Esophagus muscularis mucosa (tissue), 4 donors: Measurements from ENCODE around the gene ANKRD49. TPM values are rescaled to one million over a fixed set of nuclear protein-coding genes. Genes with fewer than 3 reads are reported as not detected.

ENCODE experiments used
- DNase-seq: peaks from one replicate; pipeline ENCODE4 v3.0.0-alpha.2; 2017; ENCODE audit errors: extremely low spot score
- H3K27ac ChIP-seq, 4 donors: fragments of 200-600 bp; sonication (generic); replicated peaks in 1 of 4; 1 replicate in 3 of 4; 2 replicates in 1 of 4; pipeline ENCODE4 v1.5.1; 2016 to 2019; ENCODE audit warnings: mild to moderate bottlenecking in 1 of 4
- H3K27me3 ChIP-seq, 4 donors: fragments of 200-600 bp; sonication (generic); one replicate each; pipeline versions ENCODE4 v1.5.1 to v1.6.0; 2016 to 2019
- H3K36me3 ChIP-seq, 4 donors: fragments of 200-600 bp; sonication (generic); one replicate each; pipeline ENCODE4 v1.5.1; 2016 to 2019
- H3K4me1 ChIP-seq, 4 donors: fragments of 200-600 bp; sonication (generic); one replicate each; pipeline ENCODE4 v1.5.1; 2016 to 2019
- H3K4me3 ChIP-seq, 4 donors: fragments of 200-600 bp; sonication (generic); 1 replicate in 2 of 4; 2 replicates in 2 of 4; pipeline ENCODE4 v1.5.1; 2016 to 2019; ENCODE audit warnings: mild to moderate bottlenecking in 4 of 4, moderate library complexity in 1 of 4
- H3K9me3 ChIP-seq, 4 donors: fragments of 200-600 bp; sonication (generic); 1 replicate in 3 of 4; 2 replicates in 1 of 4; pipeline ENCODE4 v1.5.1; 2016 to 2019
- CTCF ChIP-seq, 3 experiments: fragments of 200-600 bp in 2 of 3; fragments of 450-650 bp in 1 of 3; sonication (generic) in 2 of 3; IDR thresholded peaks; one replicate each; pipeline ENCODE4 v1.5.1; 2017 to 2019; ENCODE audit warnings: antibody characterized with exemption in 3 of 3, mild to moderate bottlenecking in 2 of 3, moderate library complexity in 1 of 3
- EP300 ChIP-seq: sonication (generic); formaldehyde crosslinking; IDR thresholded peaks from one replicate; pipeline ENCODE4 v1.6.1; 2017; ENCODE audit warnings: antibody characterized with exemption
- POLR2A ChIP-seq: fragments of 450-650 bp; IDR thresholded peaks from one replicate; pipeline ENCODE4 v1.6.1; 2017; ENCODE audit warnings: antibody characterized with exemption, moderate library complexity, mild to moderate bottlenecking, low read depth
- POLR2AphosphoS5 ChIP-seq, 2 donors: sonication (generic); formaldehyde crosslinking; IDR thresholded peaks; one replicate each; pipeline ENCODE4 v1.6.1; 2017; ENCODE audit warnings: antibody characterized with exemption in 2 of 2
- WGBS: methylation state at CpG from one replicate; pipeline ENCODE4 v1.1.5; 2018; 5-methylcytosine and 5-hydroxymethylcytosine counted together
- intact Hi-C: fragments of 100-400 bp; cut with DNase I; formaldehyde crosslinking; loops from one replicate; pipeline ENCODE4 v1.15.1; 2023
- total RNA-seq, 4 donors: library from RNA; depleted of rRNA; stranded (reverse); fragments of >200 nt; gene quantifications; one replicate each; pipeline versions ENCODE4 v1.1.0 to v1.2.1, GENCODE V29; 2016

ANKRD49 gene
- total RNA-seq, 4 donors from 2014 or later, result 16.2 to 20.8 (median 18.0) TPM

- WGBS, result 95% methylated on average over 3 of the region's 3 CpGs
- intact Hi-C loops, result no loop called here
- Histone ChIP-seq H3K27ac (no peak overlapping the region), H3K4me1 (peaks cover 0 to 5% (median 2%) of the 10 kb centered on the region in 4 donors), H3K27me3 (no peaks in the 10 kb centered on the region), H3K4me3 (no peak overlapping the region), H3K9me3 (no peaks in the 10 kb centered on the region), H3K36me3 (no peaks in the 10 kb centered on the region)
- TF ChIP-seq POLR2AphosphoS5 (IDR thresholded peaks at IDR 0.05), result no peak
- TF ChIP-seq POLR2A, result no peak
- TF ChIP-seq CTCF (IDR thresholded peaks at IDR 0.05), result no peak
- TF ChIP-seq EP300, result no peak
- DNase-seq, result no peak
Measured at GRCh38 chr11:94532211-94532610, 38.4 kb downstream of the ANKRD49 start.

DNA sequence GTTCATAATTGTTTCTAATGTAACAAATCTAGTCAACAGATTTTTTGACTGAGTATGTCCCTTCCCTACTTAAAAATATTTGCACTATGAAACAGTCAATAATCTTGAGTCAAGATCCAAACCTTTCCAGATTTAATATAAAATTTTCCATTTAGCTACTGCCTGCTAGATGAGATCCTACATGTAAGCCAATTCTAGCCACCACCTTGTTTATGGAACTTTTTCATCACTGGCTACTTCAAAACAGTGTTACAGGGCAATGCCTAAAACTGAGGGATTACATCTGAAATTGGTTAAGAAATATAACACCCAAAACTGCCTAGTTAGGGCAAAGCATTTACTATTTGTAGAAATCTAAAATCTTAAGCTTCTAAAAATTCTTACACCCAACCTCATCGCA, 39.4 kb downstream of the ANKRD49 start:
- Histone ChIP-seq H3K4me3 (no peak overlapping the region), H3K27ac (no peak overlapping the region), H3K4me1 (peaks cover 0 to 5% (median 4%) of the 10 kb centered on the region in 4 donors), H3K36me3 (no peaks in the 10 kb centered on the region), H3K9me3 (no peaks in the 10 kb centered on the region), H3K27me3 (no peaks in the 10 kb centered on the region)
- intact Hi-C loops, result no loop called here
- TF ChIP-seq POLR2AphosphoS5 (IDR thresholded peaks at IDR 0.05) (no peak), EP300 (no peak), CTCF (IDR thresholded peaks at IDR 0.05) (no peak), POLR2A (no peak)
- WGBS, result 86% methylated on average over 1 of the region's 1 CpG
- DNase-seq, result no peak

- H3K4me3 ChIP-seq, result no peak overlapping the region
- H3K27ac ChIP-seq, result no peak overlapping the region
- H3K27me3 ChIP-seq, result no peaks in the 10 kb centered on the region
- DNase-seq, result no peak
- no peaks in the 10 kb centered on the region for H3K9me3 ChIP-seq
- TF ChIP-seq POLR2A (no peak), POLR2AphosphoS5 (IDR thresholded peaks at IDR 0.05) (no peak), EP300 (no peak), CTCF (IDR thresholded peaks at IDR 0.05) (no peak)
- 72% methylated on average over 6 of the region's 6 CpGs for WGBS
- H3K36me3 ChIP-seq, result no peaks in the 10 kb centered on the region
- peaks cover 0 to 5% (median 4%) of the 10 kb centered on the region in 4 donors for H3K4me1 ChIP-seq
- intact Hi-C loops, result no loop called here
Measured at GRCh38 chr11:94533696-94534630, 40.2 kb downstream of the ANKRD49 start.

DNA sequence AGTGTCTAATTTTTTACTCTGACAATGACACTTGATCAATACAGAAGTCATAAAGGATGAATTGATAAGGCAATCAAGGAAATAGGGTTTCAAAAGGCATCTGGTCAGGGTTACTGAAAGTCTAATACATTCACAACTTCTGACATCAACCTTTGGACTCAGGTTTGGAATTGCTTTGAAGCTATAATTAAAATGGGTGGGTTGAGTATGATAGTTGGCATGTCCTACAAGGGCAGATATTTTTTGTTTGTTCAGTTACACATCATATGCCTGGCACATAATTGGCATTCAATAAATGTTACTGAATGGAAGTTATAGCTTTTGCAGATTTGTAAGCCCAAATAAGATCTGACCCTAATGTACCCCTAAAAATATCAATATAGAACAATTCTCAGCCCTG, 42.6 kb downstream of the ANKRD49 start:
- H3K27ac ChIP-seq, result no peak overlapping the region
- TF ChIP-seq POLR2AphosphoS5 (IDR thresholded peaks at IDR 0.05) (no peak), CTCF (IDR thresholded peaks at IDR 0.05) (no peak)
- intact Hi-C loops, result no loop called here

More for the DNA sequence above, 42.6 kb downstream of the ANKRD49 start:
- H3K9me3 ChIP-seq, result no peaks in the 10 kb centered on the region
- no peaks in the 10 kb centered on the region for H3K36me3 ChIP-seq
- no peaks in the 10 kb centered on the region for H3K27me3 ChIP-seq
- peaks cover 0 to 5% (median 4%) of the 10 kb centered on the region in 4 donors for H3K4me1 ChIP-seq
- H3K4me3 ChIP-seq, result no peak overlapping the region
- DNase-seq, result no peak
